ENCODE results near the gene SPAST.
"Not testable (repeated sequence)": the region's sequence is repeated elsewhere in the genome, so short reads cannot be mapped to it uniquely, and the experiment has no call there.

SPAST gene

DNA sequence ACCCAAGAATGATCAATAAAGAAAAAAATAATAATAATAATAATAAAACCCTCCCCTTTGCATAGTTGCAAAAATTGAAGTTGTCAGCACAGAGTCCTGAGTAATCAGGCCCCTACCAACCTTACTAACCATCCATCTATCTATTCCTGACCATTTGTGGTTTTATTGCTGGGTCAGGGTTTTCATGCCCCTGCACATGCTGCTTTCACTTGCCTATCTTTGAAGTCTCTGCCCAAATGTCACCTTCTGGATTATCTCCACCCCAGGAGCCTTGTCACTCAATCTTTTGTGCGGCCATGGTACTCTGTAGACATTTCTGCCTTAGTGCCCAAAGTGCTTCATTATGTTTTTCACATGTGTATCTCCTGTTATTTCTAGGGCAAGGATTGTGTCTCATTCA, 137.5 kb downstream of the SPAST start:
- TF ChIP-seq POLR2A (IDR thresholded peaks at IDR 0.05; ENCODE audit: low read depth, low read length) (no peak), TAF1 (IDR thresholded peaks at IDR 0.05; ENCODE audit: borderline replicate concordance, low read depth, low read length) (no peak), POLR2AphosphoS5 (IDR thresholded peaks at IDR 0.05; ENCODE audit: low read depth, low read length) (no peak)
- FAIRE-seq (no peak), DNase-seq (ENCODE audit: insufficient read length) (no peak)

GRCh38 chr2:32203428-32203827, 140.1 kb downstream of the SPAST start:
- FAIRE-seq: not testable (repeated sequence)

More at GRCh38 chr2:32203428-32203827, 140.1 kb downstream of the SPAST start:
- not testable (repeated sequence) for DNase-seq (ENCODE audit: insufficient read length)
